ENCODE results near the gene DUSP8. TPM values are rescaled to one million over a fixed set of nuclear protein-coding genes. Genes with fewer than 3 reads are reported as not detected.
"Not testable (repeated sequence)": the region's sequence is repeated elsewhere in the genome, so short reads cannot be mapped to it uniquely, and the experiment has no call there.

Gene DUSP8
- total and polyA plus RNA-seq, 2 donors: 0.85 to 6.8 TPM

DNA sequence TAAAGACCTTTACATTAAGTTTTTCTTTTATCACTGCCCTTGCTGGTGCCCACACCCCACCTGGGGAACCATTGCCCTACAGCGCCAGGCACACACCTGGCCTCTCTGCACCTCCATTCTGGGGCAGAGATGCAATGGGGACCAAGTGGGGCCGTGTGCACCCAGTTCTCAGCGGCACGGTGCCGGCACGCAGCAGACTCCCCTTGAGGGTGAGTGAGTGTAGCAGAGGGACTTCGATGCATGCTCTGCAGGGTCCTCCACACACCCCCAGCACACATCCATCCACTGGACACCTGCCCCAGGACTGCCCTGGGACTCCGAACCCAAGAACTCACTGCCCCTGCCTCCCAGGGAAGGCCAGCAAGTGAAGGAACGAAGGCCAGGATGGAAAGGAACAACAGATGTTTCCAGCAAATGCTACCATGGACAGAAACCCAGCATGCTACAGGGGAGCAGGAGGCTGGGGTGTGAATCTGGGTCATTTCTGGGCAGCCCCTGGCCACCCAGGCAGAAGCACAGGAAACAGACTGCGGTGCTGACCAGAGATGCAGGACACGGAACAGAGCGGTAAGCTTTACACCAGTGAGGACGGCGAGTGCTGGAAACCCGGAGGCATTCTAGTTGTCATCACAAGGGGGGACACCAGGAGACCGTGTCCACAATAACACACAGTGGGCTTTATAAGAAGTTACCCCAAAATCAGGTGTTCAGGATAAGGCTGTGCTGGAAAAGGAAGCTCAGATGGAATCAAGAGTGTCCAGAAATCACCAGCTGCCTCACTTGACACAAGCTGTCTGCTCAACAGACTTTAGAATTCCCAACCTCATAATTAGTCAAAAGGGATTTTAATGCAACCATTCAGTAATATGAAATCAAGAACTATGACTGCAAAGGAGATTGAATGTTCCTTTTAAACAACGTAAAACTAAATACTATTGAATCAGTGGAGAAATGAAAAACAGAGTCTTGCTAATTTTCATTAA lies 52.8 kb downstream of the DUSP8 start:
- no peak overlapping the region for H3K4me3 ChIP-seq (ENCODE audit: low read depth, low read length)
- H3K36me3 ChIP-seq (ENCODE audit: insufficient read depth): no peaks in the 10 kb centered on the region
- no peak overlapping the region for H3K27ac ChIP-seq (ENCODE audit: low read depth)
- no peaks in the 10 kb centered on the region for H3K4me1 ChIP-seq (ENCODE audit: insufficient read depth)
- WGBS: 93% methylated on average over 17 of the region's 17 CpGs
- DNase-seq (ENCODE audit: extremely low spot score): no peak

DNA sequence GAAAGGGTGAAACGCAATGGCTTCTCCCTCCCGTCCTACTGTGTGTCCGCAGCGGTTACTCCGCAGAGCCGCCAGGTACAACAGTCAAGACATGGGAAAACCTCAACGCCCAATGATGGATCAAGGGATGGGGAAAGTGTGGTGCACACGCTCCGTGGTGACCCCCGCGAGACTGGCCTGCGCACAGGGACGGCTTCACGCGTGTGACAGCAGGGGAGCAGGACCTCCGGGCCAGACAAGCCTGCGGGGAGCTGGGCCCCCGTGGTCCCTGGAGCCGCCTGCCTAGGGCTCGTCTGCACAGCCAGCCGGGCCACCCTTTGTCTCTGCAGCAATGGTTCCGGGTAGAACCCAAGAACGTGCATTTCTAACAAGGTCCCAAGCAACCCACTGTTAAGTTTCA lies 53.8 kb downstream of the DUSP8 start:
- 94% methylated on average over 23 of the region's 23 CpGs for WGBS
- Histone ChIP-seq H3K4me3 (ENCODE audit: low read depth, low read length) (no peak overlapping the region), H3K4me1 (ENCODE audit: insufficient read depth) (no peaks in the 10 kb centered on the region), H3K36me3 (ENCODE audit: insufficient read depth) (no peaks in the 10 kb centered on the region), H3K27ac (ENCODE audit: low read depth) (no peak overlapping the region)
- DNase-seq (ENCODE audit: extremely low spot score): no peak

DNA sequence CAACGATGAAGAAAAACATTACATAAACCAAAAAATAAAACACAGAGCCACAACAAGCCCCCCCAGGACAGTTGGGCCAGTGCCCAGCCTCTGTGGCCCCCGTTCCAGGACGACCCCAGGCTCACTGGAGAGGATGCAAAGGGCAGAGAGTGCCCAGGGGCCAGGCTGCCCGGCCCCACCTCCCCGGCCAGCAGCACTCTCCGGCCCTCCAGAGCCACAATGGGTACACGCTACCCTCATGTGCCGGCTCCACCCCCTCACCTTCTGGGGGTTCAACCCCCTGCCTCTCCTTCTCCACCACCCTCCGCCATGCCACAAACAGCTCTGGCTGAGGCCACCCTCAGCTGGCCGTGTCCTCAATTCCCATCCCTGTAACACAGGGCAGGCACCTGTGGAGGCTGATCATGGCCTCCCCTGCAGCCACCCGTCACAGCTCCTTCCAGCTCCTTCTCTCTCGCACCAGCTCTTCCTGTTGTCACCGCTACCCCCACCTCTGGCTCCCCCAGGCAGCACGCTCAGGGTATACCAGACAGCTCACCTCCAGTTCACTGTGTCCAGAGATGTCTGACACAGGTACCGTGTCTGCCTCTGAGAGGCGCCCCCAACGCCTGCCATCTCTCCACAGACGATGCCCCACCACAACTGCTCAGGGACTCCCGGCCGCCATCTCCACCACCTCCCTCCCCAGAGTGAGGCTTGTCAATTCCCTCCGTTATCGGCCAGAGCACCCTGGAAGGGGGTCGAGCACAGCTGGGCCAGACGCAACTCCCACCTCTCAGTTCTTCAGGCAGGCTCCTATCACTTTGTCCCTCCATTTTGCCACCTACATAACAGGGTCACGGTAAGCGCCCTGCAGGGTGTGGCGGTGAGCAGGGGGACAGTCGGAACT lies 54.7 kb downstream of the DUSP8 start:
- 85% methylated on average over 28 of the region's 28 CpGs for WGBS
- DNase-seq (ENCODE audit: extremely low spot score): no peak

DNA sequence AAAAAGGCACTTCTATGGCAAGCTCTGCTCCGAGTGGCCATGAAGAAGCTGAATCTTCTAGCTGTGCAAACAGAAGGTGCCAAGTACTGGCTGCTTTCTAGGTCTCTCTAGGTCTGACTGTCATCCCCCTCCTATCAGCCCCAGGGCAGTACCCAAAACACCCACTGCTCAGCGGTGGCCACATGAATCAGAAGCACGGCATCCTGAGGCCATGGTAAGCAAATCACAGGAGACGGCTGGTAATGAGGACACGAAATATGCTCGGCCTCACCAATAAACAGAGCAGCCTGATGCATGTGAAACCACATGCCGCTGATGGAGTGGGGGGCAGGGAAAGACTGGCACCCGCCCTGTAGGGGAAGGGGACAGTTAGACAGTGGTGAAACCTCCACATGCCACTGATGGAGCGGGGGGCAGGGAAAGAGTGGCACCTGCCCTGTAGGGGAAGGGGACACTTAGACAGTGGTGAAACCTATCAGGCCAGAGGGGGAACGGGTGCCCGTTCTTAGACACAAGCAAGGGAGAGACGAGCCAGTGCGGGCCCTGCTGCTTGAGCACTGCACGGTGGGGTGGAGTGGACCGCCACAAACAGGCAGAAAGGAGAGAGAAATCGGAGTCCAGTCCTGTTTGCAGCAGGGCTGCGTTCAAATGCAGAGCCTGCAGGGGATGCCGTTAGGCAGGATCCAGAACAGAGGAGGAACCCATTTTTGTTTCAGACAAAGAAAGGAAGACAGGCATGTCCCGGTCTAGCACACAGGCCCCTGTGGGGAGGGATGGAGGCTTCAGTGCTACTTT lies 55.6 kb downstream of the DUSP8 start:
- Histone ChIP-seq H3K4me3 (ENCODE audit: low read depth, low read length) (no peak overlapping the region), H3K36me3 (ENCODE audit: insufficient read depth) (no peaks in the 10 kb centered on the region), H3K27ac (ENCODE audit: low read depth) (no peak overlapping the region), H3K4me1 (ENCODE audit: insufficient read depth) (no peaks in the 10 kb centered on the region)
- no peak for DNase-seq (ENCODE audit: extremely low spot score)
- 85% methylated on average over 19 of the region's 19 CpGs for WGBS

More for the DNA sequence above, 54.7 kb downstream of the DUSP8 start:
- Histone ChIP-seq H3K4me1 (ENCODE audit: insufficient read depth) (no peaks in the 10 kb centered on the region), H3K4me3 (ENCODE audit: low read depth, low read length) (no peak overlapping the region), H3K36me3 (ENCODE audit: insufficient read depth) (no peaks in the 10 kb centered on the region), H3K27ac (ENCODE audit: low read depth) (no peak overlapping the region)

DNA sequence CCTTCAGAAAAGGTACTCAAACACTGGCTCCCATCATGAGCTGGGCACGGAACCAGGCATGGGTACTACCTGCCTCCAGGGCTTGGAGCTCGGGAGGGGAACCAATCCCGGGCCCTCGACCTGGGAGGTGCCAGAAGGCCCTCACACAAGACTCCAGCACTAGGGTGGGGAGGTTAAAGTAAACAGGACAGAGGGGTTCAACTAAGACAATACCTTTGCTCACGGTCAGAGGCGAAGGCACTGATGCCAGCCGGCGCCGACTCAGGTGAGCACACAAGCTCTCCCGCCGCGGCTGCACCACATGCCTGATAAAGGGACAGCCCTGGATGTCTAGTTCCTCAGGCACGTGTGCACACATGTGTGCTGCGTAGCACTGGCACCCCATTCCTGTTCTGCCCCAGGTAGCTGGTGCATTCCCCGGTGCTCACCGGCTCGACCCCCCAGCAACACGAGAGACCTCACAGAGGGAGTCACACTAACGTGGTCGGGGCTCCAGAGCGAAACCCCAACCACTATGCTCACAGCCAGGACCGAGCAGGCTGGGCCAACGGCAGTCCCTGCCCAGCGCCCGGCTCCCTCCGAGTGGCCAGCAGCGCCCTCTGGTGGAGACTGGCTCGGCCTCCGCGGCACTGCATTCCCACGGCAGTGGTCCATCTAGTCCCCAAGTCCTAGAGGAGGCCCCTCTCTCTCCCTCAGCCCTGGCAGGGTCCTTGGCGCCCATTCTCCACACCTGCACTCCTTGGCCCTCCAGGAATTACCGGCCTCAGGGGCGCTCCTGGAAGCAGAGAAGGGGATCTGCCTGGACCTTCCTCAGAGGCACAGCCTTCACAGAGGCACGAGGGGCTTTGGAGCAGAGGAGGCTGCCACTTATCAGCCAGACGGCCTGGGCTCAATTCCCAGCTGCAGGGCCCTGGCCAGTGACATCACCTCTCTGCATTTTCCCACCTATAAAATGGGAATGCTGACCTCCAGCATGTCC lies 56.7 kb downstream of the DUSP8 start:
- Histone ChIP-seq H3K36me3 (ENCODE audit: insufficient read depth) (no peaks in the 10 kb centered on the region), H3K27ac (ENCODE audit: low read depth) (no peak overlapping the region), H3K4me3 (ENCODE audit: low read depth, low read length) (no peak overlapping the region), H3K4me1 (ENCODE audit: insufficient read depth) (no peaks in the 10 kb centered on the region)
- WGBS: 37% methylated on average over 36 of the region's 36 CpGs
- DNase-seq (ENCODE audit: extremely low spot score): no peak

DNA sequence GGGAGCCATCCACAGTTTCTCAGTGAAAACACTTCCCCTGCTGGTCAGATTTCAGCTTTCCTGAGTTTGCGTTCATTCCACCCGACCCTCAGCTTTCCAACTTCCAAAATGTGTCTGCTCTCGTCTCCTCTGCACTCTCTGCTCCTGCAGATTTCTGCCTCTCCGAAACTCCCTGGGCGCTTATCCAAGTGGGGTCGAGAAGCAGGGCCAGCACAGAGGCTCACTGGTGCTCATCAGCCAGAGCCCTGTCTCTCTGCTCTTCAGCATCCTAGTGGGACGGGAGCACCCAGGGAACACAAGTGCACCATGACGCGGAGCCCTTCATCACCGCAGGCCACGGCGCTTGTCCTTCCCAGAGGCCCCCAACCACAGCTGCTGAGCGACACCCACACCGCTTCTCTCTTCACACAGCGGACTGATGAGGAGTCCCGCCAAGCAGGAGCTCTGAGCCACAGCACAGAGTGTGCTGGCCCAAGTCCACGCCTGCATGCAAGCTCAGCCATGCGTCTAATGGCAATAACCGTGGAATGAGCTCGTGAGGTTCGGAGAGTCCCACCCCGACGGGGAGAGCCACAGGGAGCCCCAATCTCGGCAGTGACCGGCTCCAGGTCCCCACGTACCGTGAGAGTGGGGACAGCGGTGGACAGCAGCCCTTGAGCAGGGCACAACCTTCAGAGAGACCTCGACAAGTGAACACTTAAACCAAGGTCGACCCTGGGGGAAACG lies 57.6 kb downstream of the DUSP8 start:
- WGBS: 76% methylated on average over 31 of the region's 31 CpGs
- Histone ChIP-seq H3K36me3 (ENCODE audit: insufficient read depth) (no peaks in the 10 kb centered on the region), H3K4me3 (ENCODE audit: low read depth, low read length) (no peak overlapping the region), H3K4me1 (ENCODE audit: insufficient read depth) (no peaks in the 10 kb centered on the region), H3K27ac (ENCODE audit: low read depth) (no peak overlapping the region)
- no peak for DNase-seq (ENCODE audit: extremely low spot score)

DNA sequence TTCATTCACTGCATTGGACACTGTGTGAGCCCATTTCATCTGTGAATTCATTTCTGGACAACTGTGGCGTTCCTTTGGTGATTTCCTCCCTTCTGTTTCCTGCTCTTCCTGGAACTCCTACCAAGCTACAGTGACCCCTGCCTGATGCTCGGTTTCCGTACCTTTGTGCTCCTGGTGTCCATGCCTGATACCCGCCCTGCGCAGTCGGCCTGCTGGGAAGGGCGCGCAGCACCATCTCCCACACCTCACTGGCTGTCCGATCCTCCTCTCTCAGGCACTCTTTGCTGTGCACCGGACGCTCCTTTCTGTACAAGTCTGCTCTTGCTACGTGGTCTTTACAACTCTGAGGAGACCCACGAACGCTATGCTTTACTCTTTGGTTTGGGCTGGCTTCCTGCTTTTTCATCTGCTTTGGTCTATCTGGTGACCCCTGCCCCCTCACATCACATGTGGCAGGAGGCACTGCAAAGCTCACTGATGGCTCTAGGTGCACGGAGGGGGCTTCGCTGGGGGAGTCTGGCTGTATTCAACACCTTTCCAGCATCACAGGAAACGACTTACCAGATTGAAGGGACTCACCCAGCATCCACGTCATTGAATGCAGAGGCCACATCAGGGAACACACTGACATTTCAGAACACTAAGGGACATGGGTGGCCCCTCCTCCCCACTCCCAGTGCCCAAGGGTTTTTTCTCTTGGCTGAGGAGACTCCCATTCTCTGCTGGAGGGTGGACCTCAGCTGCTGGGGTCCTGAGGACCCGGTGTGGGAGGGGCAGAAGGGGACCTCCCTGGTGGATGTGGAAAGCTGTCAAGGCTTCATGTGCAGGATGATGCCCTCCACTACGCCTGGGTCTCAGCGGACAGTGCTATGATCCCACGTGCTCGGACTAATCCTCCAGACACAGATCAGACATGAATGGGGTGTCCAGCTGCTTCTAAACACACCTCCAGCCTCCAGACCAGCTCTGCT lies 58.5 kb downstream of the DUSP8 start:
- H3K36me3 ChIP-seq (ENCODE audit: insufficient read depth): no peaks in the 10 kb centered on the region
- no peak for DNase-seq (ENCODE audit: extremely low spot score)
- H3K4me1 ChIP-seq (ENCODE audit: insufficient read depth): no peaks in the 10 kb centered on the region
- H3K4me3 ChIP-seq (ENCODE audit: low read depth, low read length): no peak overlapping the region
- WGBS: 74% methylated on average over 23 of the region's 23 CpGs
- H3K27ac ChIP-seq (ENCODE audit: low read depth): no peak overlapping the region

DNA sequence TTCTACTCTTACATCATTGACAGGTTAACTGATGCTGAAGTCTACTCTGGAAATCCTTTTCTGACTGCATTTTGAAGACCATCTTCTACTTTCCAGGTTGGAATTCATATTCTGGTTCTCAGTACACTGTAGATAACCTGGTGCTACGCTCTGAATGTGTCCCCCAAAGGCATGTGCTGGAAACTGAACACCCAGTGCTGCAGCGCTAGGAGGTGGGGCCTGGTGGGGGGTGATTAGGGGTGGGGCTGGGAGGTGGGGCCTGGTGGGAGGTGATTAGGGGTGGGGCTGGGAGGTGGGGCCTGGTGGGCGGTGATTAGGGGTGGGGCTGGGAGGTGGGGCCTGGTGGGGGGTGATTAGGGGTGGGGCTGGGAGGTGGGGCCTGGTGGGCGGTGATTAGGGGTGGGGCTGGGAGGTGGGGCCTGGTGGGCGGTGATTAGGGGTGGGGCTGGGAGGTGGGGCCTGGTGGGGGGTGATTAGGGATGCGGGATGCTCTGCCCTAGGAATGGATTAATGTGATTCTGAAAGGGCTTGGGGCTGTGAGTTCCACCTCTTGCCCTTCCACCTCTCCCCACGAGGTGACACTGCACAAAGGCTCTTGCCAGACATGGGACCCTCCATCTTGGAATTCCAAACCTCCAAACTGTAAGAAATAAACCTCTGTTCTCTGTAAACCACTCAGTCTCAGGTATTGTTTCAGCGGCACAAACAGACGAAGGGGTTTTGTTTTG lies 59.4 kb downstream of the DUSP8 start:
- DNase-seq (ENCODE audit: extremely low spot score); H3K4me1 ChIP-seq (ENCODE audit: insufficient read depth); H3K27ac ChIP-seq (ENCODE audit: low read depth); H3K4me3 ChIP-seq (ENCODE audit: low read depth, low read length); H3K36me3 ChIP-seq (ENCODE audit: insufficient read depth): not testable (repeated sequence)
- WGBS: 68% methylated on average over 9 of the region's 9 CpGs

DNA sequence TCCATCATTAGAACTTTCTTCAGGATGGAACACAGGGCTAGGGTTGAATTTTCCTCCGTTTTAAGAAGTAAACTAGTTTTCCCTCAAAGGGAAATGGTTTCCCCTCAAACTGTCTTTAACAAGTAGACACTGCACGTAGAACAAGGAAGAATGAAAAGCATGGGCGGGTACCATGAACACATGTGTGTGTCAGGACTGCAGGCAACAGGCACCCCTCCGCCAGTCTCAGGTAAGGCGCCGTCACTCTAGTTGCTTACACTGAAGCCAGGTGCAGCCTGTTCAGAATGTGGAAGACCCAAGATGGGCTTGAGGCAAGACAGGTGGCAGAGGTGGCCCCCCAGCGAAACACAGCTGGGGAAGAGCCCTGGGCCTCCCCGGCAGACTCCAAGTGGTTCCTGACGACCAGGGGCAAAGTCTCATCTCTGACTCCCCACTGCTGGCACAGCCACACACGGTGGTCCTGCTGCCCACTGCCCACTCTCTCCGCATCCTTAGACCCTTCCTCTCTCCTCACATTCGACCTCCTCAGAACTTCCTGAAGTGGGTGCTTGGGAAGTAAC lies 60.1 kb downstream of the DUSP8 start:
- no peaks in the 10 kb centered on the region for H3K4me1 ChIP-seq (ENCODE audit: insufficient read depth)
- DNase-seq (ENCODE audit: extremely low spot score): no peak
- no peak overlapping the region for H3K27ac ChIP-seq (ENCODE audit: low read depth)
- 88% methylated on average over 12 of the region's 12 CpGs for WGBS
- no peak overlapping the region for H3K4me3 ChIP-seq (ENCODE audit: low read depth, low read length)
- no peaks in the 10 kb centered on the region for H3K36me3 ChIP-seq (ENCODE audit: insufficient read depth)

DNA sequence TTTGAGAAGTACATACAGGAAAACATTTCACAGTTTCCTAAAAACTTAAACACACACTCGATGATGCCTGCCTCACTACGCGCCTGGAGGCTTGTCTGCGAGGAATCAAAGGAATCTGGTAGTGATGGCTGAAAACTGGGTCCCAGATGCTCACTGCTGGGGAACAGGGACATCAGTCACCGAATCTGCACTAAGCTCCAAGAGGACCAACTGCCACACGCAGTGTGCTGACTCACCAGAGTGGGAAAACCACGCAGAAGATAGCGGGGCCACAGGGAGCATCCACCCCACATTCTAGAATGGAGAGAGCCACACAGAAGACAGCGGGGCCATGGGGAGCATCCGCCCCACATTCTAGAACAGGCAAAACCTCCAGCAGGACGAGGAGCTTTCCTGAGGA lies 61.1 kb downstream of the DUSP8 start:
- H3K27ac ChIP-seq (ENCODE audit: low read depth): no peak overlapping the region
- WGBS: 87% methylated on average over 11 of the region's 11 CpGs
- no peak overlapping the region for H3K4me3 ChIP-seq (ENCODE audit: low read depth, low read length)
- no peak for DNase-seq (ENCODE audit: extremely low spot score)
- no peaks in the 10 kb centered on the region for H3K36me3 ChIP-seq (ENCODE audit: insufficient read depth)
- no peaks in the 10 kb centered on the region for H3K4me1 ChIP-seq (ENCODE audit: insufficient read depth)
